ENCODE data around the gene NPSR1. TPM values are rescaled to one million over a fixed set of nuclear protein-coding genes. Genes with fewer than 3 reads are reported as not detected.

Gene NPSR1
- total RNA-seq, 1 donor from 2014 or later: not detected

DNA sequence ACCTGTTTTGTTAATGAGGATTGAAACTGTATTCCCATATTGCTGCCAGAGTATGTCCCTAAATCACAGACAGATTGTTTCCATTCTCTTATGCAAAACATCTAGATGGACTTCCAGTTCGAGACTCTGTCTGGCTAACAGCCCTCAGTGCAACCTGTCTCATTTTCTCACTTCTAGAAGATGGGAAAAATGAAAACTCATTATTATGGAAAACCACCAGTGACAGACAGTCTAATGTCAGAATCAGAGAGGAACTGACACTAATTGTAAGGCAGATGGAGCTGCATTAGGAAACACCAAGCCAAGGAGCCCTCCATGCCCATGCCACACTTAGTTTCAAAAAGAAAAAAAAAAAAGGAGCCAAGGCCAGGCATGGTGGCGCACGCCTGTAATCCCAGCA lies 61.6 kb downstream of the NPSR1 start:
- intact Hi-C loops (cut with micrococcal nuclease): loop anchor here (2.0 kb wide), 1 partner anchor 317 kb away; the partner anchor contains the start of gene DPY19L1

GRCh38 chr7:34720289-34720688 lies 62.3 kb downstream of the NPSR1 start:
- intact Hi-C loops (cut with micrococcal nuclease): no loop called here

DNA sequence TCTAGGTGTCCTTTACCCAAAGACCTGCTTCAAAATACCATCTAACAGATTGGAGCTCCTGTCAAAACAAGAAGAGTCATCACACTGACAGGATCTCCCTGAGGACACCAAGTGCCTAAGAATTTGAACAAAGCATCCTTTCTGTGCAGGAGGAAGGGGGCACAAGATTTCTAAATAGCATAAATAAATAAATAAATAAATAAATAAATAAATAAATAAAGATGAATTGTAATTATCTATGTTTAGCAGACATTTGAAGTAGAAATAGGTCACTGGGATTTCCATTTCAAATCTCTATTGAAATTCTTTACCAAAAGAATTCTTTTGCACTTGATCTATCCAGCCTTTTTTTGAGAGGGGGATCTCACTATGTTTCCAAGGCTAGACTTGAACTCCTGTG lies 65.3 kb downstream of the NPSR1 start:
- intact Hi-C loops (cut with micrococcal nuclease): no loop called here

DNA sequence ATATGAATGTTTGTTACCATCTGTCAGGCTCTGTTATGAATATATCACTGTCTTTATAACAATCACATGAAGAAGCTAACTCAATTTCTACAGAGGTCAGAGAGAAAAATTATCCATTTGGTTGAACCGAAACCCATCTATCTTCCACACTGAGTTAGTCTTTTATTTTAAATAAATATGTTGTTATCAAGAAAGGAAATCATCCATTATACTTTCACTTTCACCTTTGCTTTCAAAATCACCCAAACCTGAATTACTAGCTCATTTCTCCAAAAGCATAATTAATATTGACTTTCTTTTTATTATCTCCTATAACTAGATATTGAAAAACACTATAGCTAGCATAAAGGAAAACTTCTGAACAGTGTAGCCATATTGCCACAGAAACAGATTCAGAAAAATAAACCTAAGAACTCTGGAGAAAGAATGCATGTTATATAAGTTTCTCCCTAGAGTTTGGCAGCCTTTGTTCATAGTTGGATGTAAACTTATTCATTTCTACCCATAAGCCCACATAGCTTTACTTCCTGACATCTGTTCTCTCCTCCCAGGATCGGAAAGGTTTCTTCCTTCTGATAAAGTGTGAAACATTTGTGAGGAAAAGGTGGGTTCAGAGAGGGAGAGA lies 66.0 kb downstream of the NPSR1 start:
- intact Hi-C loops (cut with micrococcal nuclease): no loop called here

DNA sequence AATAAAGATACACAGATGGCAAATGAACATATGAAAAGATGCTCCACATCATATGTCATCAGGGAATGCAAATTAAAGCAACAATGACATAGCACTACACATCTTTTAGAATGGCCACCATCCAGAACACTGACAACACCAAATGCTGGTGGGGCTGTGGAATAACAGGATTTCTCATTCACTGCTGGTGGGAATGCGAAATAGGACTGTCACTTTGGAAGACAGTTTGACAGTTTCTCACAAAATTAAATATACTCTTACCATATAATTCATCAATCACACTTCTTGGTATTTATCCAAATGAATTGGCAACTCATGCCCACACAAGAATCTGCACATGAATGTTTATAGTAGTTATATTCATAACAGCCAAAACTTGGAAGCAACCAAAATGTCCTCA lies 68.2 kb downstream of the NPSR1 start:
- intact Hi-C loops (cut with micrococcal nuclease): no loop called here

DNA sequence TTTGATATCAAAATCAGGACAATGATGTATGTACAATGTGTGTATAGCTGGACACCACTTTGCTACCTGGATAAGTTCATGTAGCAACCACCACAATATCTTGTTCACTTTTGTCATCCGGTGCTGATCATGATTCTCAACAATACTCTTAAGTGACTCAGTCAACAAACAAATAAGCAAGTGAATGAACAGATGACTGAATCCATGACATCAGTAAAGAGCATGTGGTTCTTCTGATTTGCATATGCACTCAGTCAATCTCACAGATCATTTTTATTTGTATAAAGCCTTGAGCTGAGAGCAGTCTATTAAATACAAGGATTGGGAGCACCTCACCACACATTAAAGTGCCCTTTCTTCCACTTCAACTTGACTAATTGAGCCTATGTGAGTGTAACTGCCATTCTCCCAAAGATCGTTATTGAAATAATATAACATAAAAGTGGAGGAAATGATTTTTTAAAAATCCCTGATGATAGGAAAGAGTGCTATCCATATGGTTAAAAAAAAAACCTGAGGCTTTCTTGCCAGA lies 69.5 kb downstream of the NPSR1 start:
- intact Hi-C loops (cut with micrococcal nuclease): no loop called here

DNA sequence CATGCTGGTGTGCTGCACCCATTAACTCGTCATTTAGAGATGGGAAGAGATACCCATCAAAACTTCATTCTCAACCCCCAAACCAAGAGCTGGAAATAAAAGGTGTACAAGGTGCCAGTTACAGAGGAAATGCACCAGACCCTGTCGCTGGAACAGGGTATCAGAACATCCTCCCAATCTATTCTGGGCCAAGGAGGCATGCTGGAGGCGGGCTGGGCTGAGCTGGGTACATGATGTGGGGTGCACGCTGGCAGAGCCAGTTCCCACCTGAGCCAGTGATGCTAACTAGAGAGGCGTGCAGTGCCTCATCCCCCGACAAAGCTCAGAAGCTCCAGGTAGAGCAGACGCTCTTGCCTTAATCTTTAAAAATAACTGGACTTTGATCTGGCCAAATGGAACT lies 70.1 kb downstream of the NPSR1 start:
- intact Hi-C loops (cut with micrococcal nuclease): no loop called here

DNA sequence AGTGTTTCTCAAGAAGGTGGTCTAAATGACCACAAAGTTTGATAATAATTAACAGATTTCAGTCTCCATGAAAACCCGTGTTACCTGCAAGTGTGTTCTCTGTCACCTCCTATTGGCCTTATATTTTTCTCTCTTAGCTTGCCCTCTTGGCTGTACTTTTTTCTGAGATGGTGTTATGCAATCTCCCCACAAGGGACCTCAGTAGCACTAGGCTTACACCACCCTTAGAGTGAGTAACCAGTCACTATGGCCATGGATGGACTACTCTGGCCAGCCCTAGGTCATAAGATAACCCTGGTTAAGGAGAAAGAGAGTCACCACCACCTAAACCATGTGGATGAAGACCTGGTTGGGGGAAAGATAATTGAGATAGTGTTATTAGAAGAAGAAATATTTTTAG lies 76.8 kb downstream of the NPSR1 start:
- intact Hi-C loops (cut with micrococcal nuclease): no loop called here

- intact Hi-C loops (cut with micrococcal nuclease): no loop called here
Measured at GRCh38 chr7:34735526-34735925, 77.5 kb downstream of the NPSR1 start.

DNA sequence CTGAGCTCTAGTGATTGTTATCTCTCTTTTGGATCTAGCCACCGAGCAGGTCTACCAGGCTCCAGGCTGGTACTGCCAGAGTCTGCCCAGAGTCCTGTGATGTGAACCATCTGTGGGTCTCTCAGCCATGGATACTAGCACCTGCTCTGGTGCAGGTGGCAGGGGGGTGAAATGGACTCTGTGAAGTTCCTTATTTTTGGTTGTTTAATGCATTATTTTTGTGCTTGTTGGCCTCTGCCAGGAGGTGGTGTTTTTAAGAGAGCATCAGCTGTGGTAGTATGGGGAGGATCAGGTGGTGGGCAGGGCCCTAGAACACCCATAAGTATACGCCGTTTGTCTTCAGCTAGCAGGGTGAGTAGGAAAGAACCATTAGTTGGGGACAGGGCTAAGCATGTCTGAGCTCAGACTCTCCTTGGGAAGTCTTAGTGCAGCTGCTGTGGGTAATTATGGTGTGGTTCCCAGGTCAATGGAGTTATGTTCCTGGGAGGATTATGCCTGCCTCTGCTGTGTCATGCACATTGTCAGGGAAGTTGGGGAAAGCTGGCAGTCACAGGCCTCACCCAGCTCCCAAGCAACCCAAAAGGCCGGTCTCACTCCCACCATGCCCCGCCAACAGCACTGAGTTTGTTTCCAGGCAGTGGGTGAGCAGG lies 81.8 kb downstream of the NPSR1 start:
- intact Hi-C loops (cut with micrococcal nuclease): no loop called here

GRCh38 chr7:34740840-34741239 lies 82.8 kb downstream of the NPSR1 start:
- intact Hi-C loops (cut with micrococcal nuclease): no loop called here

DNA sequence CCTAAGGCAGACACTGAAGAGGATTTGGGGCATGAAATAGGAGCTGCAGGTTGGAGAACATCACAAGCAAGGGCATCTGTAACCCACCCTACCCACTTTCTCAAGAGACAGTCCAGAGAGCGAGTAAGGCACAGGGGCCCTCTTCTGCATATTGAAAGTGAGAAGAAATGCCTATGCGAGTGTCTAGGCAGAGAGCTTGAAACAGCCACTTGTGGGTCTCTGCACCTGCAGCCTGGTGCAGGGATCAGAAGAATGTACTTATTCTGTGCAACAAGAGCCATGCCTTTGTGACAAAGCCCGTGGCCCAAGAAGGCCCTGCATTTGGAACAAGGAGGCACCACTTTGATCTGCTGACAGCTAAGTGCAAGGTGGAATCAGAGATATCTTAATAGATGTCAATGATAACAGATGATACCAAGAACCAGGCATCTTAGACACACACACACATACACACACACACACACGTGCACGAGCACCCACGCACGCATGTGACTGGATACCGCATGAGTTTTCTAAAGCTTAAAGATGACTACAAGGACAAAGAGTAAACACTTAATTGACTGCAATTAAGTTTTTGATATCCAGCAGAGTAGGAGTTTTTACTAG lies 89.3 kb downstream of the NPSR1 start:
- intact Hi-C loops (cut with micrococcal nuclease): no loop called here

GRCh38 chr7:34747867-34748727 lies 90.1 kb downstream of the NPSR1 start:
- intact Hi-C loops (cut with micrococcal nuclease): no loop called here

DNA sequence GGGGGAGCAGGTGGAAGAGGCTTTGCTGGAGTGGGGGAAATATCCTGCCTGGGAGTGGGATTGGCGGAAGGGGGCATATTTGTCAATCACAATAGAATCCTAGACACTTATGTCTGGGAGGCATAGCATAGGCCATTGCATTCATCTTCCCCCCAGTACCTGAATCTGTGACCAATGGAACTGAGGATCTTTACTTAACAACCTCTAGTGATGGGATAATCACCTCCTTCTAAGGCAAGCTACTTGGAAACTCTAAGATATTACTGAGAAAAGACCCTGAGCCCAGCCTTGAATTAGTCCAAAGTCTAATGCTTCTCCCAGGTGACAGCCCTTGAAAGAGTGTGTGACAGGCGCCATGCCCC lies 90.7 kb downstream of the NPSR1 start:
- intact Hi-C loops (cut with micrococcal nuclease): no loop called here

GRCh38 chr7:34749446-34749845 lies 91.4 kb downstream of the NPSR1 start:
- intact Hi-C loops (cut with micrococcal nuclease): no loop called here

DNA sequence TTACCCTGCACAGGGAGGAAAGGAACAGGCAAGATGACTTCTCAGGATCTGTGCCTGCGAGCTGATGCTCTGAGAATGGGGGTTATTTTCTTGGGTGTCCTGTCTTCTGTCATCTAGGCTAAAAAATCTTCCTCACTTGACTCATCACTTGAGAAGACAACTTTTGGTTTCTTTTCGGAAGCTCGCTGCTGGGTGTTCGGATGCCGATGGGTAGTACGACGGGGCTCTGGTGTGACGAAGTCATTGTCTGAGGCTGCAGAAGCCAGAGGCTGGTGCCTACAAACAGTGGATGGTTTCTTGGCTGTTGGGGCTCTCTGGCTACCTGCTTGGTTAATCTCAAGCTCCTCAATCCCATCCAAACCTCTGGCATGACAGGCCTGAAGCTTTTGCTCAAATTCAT lies 92.2 kb downstream of the NPSR1 start:
- intact Hi-C loops (cut with micrococcal nuclease): no loop called here

DNA sequence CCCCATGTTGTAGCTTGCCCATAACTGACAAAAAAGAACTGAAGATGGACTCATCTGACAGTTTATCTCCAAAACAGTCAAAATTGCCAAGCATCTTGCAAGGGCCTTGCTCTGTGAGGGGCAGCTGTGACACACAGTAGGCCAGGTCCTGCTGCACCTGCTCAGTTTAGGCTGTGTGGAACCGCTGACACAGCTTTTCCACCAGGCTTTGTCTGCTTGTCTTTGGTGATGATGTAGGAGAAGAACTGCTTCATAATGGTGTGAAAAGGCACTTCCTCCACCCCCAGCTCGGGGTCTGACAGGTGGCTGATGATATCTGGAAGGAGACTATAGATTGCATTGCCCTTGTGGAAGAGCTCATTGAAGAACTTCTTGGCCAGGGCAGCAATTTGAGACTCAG lies 92.6 kb downstream of the NPSR1 start:
- intact Hi-C loops (cut with micrococcal nuclease): no loop called here

DNA sequence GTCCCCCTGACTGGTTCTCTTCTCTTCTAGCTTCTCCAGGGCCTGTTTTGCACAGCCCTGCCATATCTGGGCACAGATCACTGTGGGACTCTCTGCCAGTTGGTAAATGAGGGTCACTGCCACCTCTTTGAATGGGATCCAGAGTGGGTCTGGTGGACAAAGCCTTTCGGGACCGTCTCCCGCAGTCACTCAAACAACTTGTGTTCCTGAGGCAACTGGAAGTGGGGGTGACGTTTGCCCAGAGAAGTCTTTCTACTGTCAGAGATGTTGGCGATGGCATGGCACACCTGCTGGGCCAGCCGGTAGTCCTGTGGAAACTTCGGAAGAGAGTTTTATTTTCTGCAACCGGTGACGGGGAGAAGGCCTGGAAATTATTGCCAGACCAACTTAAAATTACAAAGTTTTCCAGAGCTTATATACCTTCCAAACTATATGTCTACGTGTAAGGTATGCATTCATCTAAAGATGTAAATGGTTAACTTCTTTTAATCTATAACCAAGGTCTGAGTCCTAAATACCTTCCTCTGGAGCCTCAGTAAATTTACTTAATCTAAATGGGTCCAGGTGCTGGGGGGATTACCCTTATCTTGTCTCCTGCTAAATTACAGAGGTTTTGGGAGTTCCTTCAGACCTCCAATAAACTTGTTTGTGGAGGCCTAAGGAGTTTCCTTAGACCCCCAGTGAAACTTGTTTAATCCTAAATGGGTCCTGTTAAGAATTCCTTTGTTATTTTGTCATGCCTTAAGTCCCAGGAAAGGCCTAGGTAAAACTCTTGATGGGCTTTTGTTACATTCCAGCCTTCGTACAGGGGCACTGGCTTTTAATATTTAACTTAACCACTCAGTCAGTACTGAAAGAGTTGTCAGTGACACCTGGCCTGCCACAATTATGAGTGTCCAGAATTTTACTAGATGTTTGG lies 94.0 kb downstream of the NPSR1 start:
- intact Hi-C loops (cut with micrococcal nuclease): no loop called here

GRCh38 chr7:34752929-34753328 lies 94.9 kb downstream of the NPSR1 start:
- intact Hi-C loops (cut with micrococcal nuclease): no loop called here

DNA sequence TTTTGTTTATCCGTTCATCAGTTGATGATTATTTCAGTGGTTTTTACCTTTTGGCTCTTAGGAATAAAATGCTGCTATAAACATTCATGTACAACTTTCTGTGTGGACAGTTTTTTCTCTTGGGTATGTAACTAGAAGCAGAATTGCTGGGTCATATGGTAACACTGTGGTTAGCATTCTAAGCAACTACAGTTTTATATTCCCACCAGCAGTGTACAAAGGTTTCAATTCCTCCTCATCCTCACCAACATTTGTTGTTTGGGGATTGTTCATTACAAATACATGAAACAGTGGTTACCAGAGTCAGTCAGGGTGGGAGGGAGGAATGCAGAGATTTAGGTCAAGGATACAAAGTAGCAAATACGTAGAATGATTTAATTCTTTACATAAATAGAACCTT lies 97.0 kb downstream of the NPSR1 start:
- intact Hi-C loops (cut with micrococcal nuclease): no loop called here

GRCh38 chr7:34756025-34756437 lies 98.0 kb downstream of the NPSR1 start:
- intact Hi-C loops (cut with micrococcal nuclease): no loop called here
